Duodenal mucosa (tissue), 2 donors: ENCODE results near the gene PARP15.
"Not testable (repeated sequence)": the region's sequence is repeated elsewhere in the genome, so short reads cannot be mapped to it uniquely, and the experiment has no call there.

Source experiments
- H3K27ac ChIP-seq: one replicate; pipeline ENCODE4 v1.7.0; 2013; ENCODE audit warnings: low read depth, low read length
- H3K27me3 ChIP-seq, 2 donors: one replicate each; pipeline ENCODE4 v1.7.0; 2013; ENCODE audit warnings: low read length in 2 of 2, control low read depth in 1 of 2; ENCODE audit not compliant: insufficient read depth in 2 of 2, control insufficient read depth in 1 of 2
- H3K36me3 ChIP-seq, 2 donors: one replicate each; pipeline ENCODE4 v1.7.0; 2013; ENCODE audit warnings: low read length in 2 of 2, control low read depth in 1 of 2; ENCODE audit not compliant: insufficient read depth in 2 of 2, control insufficient read depth in 1 of 2
- H3K4me1 ChIP-seq, 2 donors: one replicate each; pipeline ENCODE4 v1.7.0; 2013; ENCODE audit warnings: low read length in 2 of 2, control low read depth in 1 of 2; ENCODE audit not compliant: insufficient read depth in 2 of 2, control insufficient read depth in 1 of 2
- H3K4me3 ChIP-seq, 2 donors: one replicate each; pipeline ENCODE4 v1.7.0; 2013; ENCODE audit warnings: low read length in 2 of 2, low read depth in 1 of 2
- H3K9ac ChIP-seq, 2 donors: one replicate each; pipeline ENCODE4 v1.7.0; 2013; ENCODE audit warnings: low read length in 2 of 2, low read depth in 1 of 2
- H3K9me3 ChIP-seq, 2 donors: one replicate each; pipeline ENCODE4 v1.7.0; 2013; ENCODE audit warnings: low read length in 2 of 2, control low read depth in 1 of 2; ENCODE audit not compliant: control insufficient read depth in 1 of 2

Gene PARP15

GRCh38 chr3:122628567-122628966 is 51.1 kb downstream of the PARP15 start:
- no peaks in the 10 kb centered on the region for H3K4me1 ChIP-seq
- no peak overlapping the region for H3K27ac ChIP-seq
- no peaks in the 10 kb centered on the region for H3K27me3 ChIP-seq
- no peaks in the 10 kb centered on the region for H3K9me3 ChIP-seq
- no peaks in the 10 kb centered on the region for H3K36me3 ChIP-seq
- no peak overlapping the region for H3K4me3 ChIP-seq
- no peak overlapping the region for H3K9ac ChIP-seq

- Histone ChIP-seq H3K36me3 (no peaks in the 10 kb centered on the region), H3K27me3 (no peaks in the 10 kb centered on the region), H3K27ac (no peak overlapping the region), H3K4me3 (no peak overlapping the region), H3K4me1 (no peaks in the 10 kb centered on the region), H3K9ac (no peak overlapping the region), H3K9me3 (no peaks in the 10 kb centered on the region)
These were observed 52.3 kb downstream of the PARP15 start for GRCh38 chr3:122629763-122630162.

- Histone ChIP-seq H3K36me3 (no peaks in the 10 kb centered on the region), H3K27me3 (no peaks in the 10 kb centered on the region), H3K4me3 (no peak overlapping the region), H3K9me3 (no peaks in the 10 kb centered on the region), H3K4me1 (no peaks in the 10 kb centered on the region), H3K9ac (no peak overlapping the region), H3K27ac (no peak overlapping the region)
These were observed 58.3 kb downstream of the PARP15 start for GRCh38 chr3:122635789-122636188.

GRCh38 chr3:122636697-122637096 is 59.2 kb downstream of the PARP15 start:
- no peaks in the 10 kb centered on the region for H3K36me3 ChIP-seq
- no peaks in the 10 kb centered on the region for H3K9me3 ChIP-seq
- H3K4me3 ChIP-seq = no peak overlapping the region
- no peaks in the 10 kb centered on the region for H3K27me3 ChIP-seq
- no peak overlapping the region for H3K9ac ChIP-seq
- no peak overlapping the region for H3K27ac ChIP-seq
- H3K4me1 ChIP-seq = no peaks in the 10 kb centered on the region

GRCh38 chr3:122640437-122640999 is 63.1 kb downstream of the PARP15 start:
- Histone ChIP-seq H3K27me3 (no peaks in the 10 kb centered on the region), H3K36me3 (no peaks in the 10 kb centered on the region), H3K4me1 (no peaks in the 10 kb centered on the region), H3K4me3 (no peak overlapping the region), H3K27ac (no peak overlapping the region), H3K9ac (no peak overlapping the region), H3K9me3 (no peaks in the 10 kb centered on the region)

- no peak overlapping the region for H3K27ac ChIP-seq
- no peak overlapping the region for H3K9ac ChIP-seq
- H3K27me3 ChIP-seq = no peaks in the 10 kb centered on the region
- H3K36me3 ChIP-seq = no peaks in the 10 kb centered on the region
- no peak overlapping the region for H3K4me3 ChIP-seq
- no peaks in the 10 kb centered on the region for H3K4me1 ChIP-seq
- H3K9me3 ChIP-seq = no peaks in the 10 kb centered on the region
These were observed 65.5 kb downstream of the PARP15 start for GRCh38 chr3:122642935-122643334.

- Histone ChIP-seq H3K36me3 (no peaks in the 10 kb centered on the region), H3K27me3 (no peaks in the 10 kb centered on the region), H3K27ac (no peak overlapping the region), H3K4me3 (peak overlapping the region in 1 of 2 donors; percentile 18), H3K4me1 (no peaks in the 10 kb centered on the region), H3K9me3 (no peaks in the 10 kb centered on the region), H3K9ac (no peak overlapping the region)
These were observed 68.9 kb downstream of the PARP15 start for GRCh38 chr3:122646146-122646988.

- H3K27me3 ChIP-seq, H3K36me3 ChIP-seq, H3K4me3 ChIP-seq, H3K4me1 ChIP-seq, H3K27ac ChIP-seq, H3K9me3 ChIP-seq, H3K9ac ChIP-seq: not testable (repeated sequence)
These were observed 73.9 kb downstream of the PARP15 start for GRCh38 chr3:122651233-122651907.

GRCh38 chr3:122651962-122652361 is 74.5 kb downstream of the PARP15 start:
- H3K9me3 ChIP-seq, H3K9ac ChIP-seq, H3K4me1 ChIP-seq, H3K36me3 ChIP-seq, H3K4me3 ChIP-seq, H3K27me3 ChIP-seq, H3K27ac ChIP-seq: not testable (repeated sequence)

- not testable (repeated sequence) for H3K36me3 ChIP-seq, H3K9ac ChIP-seq, H3K9me3 ChIP-seq, H3K4me1 ChIP-seq, H3K4me3 ChIP-seq, H3K27me3 ChIP-seq, H3K27ac ChIP-seq
These were observed 80.9 kb downstream of the PARP15 start for GRCh38 chr3:122658336-122658735.
